Measurements from ENCODE around the gene PARK7.

The PARK7 gene

DNA sequence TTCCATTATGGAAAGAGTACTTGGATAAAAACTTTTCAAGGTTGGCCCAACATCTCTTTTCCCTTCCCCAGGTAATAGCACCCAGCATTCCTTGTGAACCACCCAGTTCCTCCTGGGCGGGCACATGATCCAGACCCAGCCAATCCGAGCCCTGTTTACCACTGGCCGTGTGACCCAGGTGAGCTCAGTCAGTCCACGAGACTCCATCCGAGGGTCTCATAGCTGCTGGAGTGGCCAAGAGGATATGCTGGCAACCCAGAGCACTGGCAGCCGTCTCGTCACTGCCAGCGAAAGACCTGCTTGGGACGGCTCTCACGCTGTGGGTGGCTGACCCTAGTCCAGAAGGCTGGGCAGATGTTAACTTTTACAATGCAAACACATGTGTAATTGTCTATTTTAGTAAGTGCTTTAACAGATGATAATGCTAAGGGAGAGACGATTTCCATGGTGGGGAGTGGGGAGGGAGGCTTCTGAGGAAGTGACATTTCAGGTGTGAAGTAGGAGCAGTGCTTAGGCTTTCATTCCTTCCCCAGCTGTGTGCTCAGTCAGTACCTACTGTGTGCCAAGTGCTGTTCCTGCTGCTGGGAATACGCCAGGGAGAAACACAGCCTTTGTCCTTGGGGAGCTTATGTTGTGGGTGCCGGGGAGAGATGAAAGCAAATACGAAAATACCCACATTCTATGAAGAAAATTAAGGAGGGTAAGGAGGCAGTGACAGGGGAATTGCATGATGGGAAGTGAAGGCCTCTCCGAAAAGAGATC, 24.5 kb downstream of the PARK7 start:
- Histone ChIP-seq H3K27ac (replicated peaks; ENCODE audit: low read length) (no peak overlapping the region), H3K23ac (ENCODE audit: low read depth, low read length, poor library complexity) (no peak overlapping the region), H3K79me1 (ENCODE audit: low read depth, low read length) (peaks cover 4% of the 10 kb centered on the region), H4K8ac (ENCODE audit: low read depth, low read length) (no peak overlapping the region), H2BK15ac (ENCODE audit: low read length) (no peak overlapping the region), H2AK5ac (ENCODE audit: low read depth, low read length) (no peak overlapping the region), H3K9me3 (replicated peaks in 1 of 2; ENCODE audit: control insufficient read depth in 2 of 2, insufficient read depth in 1 of 2, low read depth in 1 of 2, low read length in 2 of 2) (no peaks in the 10 kb centered on the region), H3K4me3 (ENCODE audit: low read length in 2 of 2) (no peak overlapping the region), H3K27me3 (ENCODE audit: control insufficient read depth in 3 of 3, insufficient read depth in 3 of 3, low read depth in 1 of 3, low read length in 3 of 3) (no peaks in the 10 kb centered on the region), H2BK12ac (ENCODE audit: low read length) (no peak overlapping the region), H2AFZ (ENCODE audit: low read length) (no peak overlapping the region), H3K4ac (ENCODE audit: low read length) (no peak overlapping the region), H3K14ac (ENCODE audit: low read length) (no peak overlapping the region), H3K18ac (ENCODE audit: low read length) (no peak overlapping the region), H3K36me3 (replicated peaks in 1 of 2; ENCODE audit: control insufficient read depth in 2 of 2, insufficient read depth in 2 of 2, low read length in 2 of 2) (peaks cover 30 to 68% of the 10 kb centered on the region in 2 donors), H3K9ac (ENCODE audit: low read depth, low read length, poor library complexity) (no peak overlapping the region), H4K91ac (ENCODE audit: low read depth, low read length, poor library complexity) (no peak overlapping the region), H3K4me2 (ENCODE audit: insufficient read depth, low read length, poor library complexity, severe bottlenecking) (no peak overlapping the region), H3K4me1 (ENCODE audit: control insufficient read depth in 2 of 2, insufficient read depth in 1 of 2, low read depth in 1 of 2, low read length in 2 of 2) (peaks cover 11% of the 10 kb centered on the region in 2 donors), H2BK5ac (ENCODE audit: low read length) (no peak overlapping the region), H2BK120ac (ENCODE audit: low read depth, low read length) (no peak overlapping the region)
- WGBS, 2 donors (ENCODE audit: extremely low coverage in 2 of 2, insufficient read length in 2 of 2, insufficient replicate concordance in 1 of 2) = no CpG with 5 or more reads among the region's 15 CpGs
- no peak for DNase-seq (ENCODE audit: low spot score)

DNA sequence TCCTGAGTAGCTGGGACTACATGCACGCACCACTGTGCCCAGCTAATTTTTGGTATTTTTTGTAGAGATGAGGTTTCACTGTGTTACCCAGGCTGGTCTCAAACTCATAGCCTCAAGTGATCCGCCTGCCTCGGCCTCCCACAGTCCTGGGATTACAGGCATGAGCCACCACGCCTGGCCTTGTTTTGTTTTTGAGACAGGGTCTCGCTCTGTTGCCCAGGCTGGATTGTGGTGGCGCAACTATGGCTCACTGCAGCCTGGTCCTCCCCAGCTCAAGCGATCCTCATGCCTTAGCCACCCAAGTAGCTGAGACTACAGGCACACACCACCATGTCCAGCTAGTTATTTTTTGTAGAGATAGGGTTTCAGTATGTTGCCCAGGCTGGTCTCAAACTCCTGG, 26.0 kb downstream of the PARK7 start:
- no peak overlapping the region for H3K18ac ChIP-seq (ENCODE audit: low read length)
- no peak overlapping the region for H2AFZ ChIP-seq (ENCODE audit: low read length)
- no peak overlapping the region for H2BK120ac ChIP-seq (ENCODE audit: low read depth, low read length)
- H3K9ac ChIP-seq (ENCODE audit: low read depth, low read length, poor library complexity) = no peak overlapping the region
- peaks cover 4% of the 10 kb centered on the region for H3K79me1 ChIP-seq (ENCODE audit: low read depth, low read length)
- DNase-seq (ENCODE audit: low spot score) = no peak
- no peak overlapping the region for H3K4ac ChIP-seq (ENCODE audit: low read length)
- no peak overlapping the region for H2BK12ac ChIP-seq (ENCODE audit: low read length)
- WGBS, 2 donors (ENCODE audit: extremely low coverage in 2 of 2, insufficient read length in 2 of 2, insufficient replicate concordance in 1 of 2) = no CpG with 5 or more reads among the region's 7 CpGs
- peaks cover 26 to 61% of the 10 kb centered on the region in 2 donors for H3K36me3 ChIP-seq (replicated peaks in 1 of 2; ENCODE audit: control insufficient read depth in 2 of 2, insufficient read depth in 2 of 2, low read length in 2 of 2)
- no peak overlapping the region for H4K91ac ChIP-seq (ENCODE audit: low read depth, low read length, poor library complexity)
- H2AK5ac ChIP-seq (ENCODE audit: low read depth, low read length) = no peak overlapping the region
- H3K27ac ChIP-seq (replicated peaks; ENCODE audit: low read length) = no peak overlapping the region
- H3K4me3 ChIP-seq (ENCODE audit: low read length in 2 of 2) = no peak overlapping the region
- no peak overlapping the region for H2BK15ac ChIP-seq (ENCODE audit: low read length)
- H4K8ac ChIP-seq (ENCODE audit: low read depth, low read length) = no peak overlapping the region
- H2BK5ac ChIP-seq (ENCODE audit: low read length) = no peak overlapping the region
- H3K14ac ChIP-seq (ENCODE audit: low read length) = no peak overlapping the region
- no peaks in the 10 kb centered on the region for H3K9me3 ChIP-seq (replicated peaks in 1 of 2; ENCODE audit: control insufficient read depth in 2 of 2, insufficient read depth in 1 of 2, low read depth in 1 of 2, low read length in 2 of 2)
- no peak overlapping the region for H3K23ac ChIP-seq (ENCODE audit: low read depth, low read length, poor library complexity)
- no peaks in the 10 kb centered on the region for H3K27me3 ChIP-seq (ENCODE audit: control insufficient read depth in 3 of 3, insufficient read depth in 3 of 3, low read depth in 1 of 3, low read length in 3 of 3)
- H3K4me1 ChIP-seq (ENCODE audit: control insufficient read depth in 2 of 2, insufficient read depth in 1 of 2, low read depth in 1 of 2, low read length in 2 of 2) = peaks cover 9 to 11% of the 10 kb centered on the region in 2 donors
- H3K4me2 ChIP-seq (ENCODE audit: insufficient read depth, low read length, poor library complexity, severe bottlenecking) = no peak overlapping the region

GRCh38 chr1:7988576-7988975, 27.1 kb downstream of the PARK7 start:
- no peak for DNase-seq (ENCODE audit: low spot score)
- Histone ChIP-seq H4K8ac (ENCODE audit: low read depth, low read length) (no peak overlapping the region), H3K4ac (ENCODE audit: low read length) (no peak overlapping the region), H3K4me2 (ENCODE audit: insufficient read depth, low read length, poor library complexity, severe bottlenecking) (no peak overlapping the region), H2BK120ac (ENCODE audit: low read depth, low read length) (no peak overlapping the region), H2AFZ (ENCODE audit: low read length) (no peak overlapping the region), H4K91ac (ENCODE audit: low read depth, low read length, poor library complexity) (no peak overlapping the region), H3K4me3 (ENCODE audit: low read length in 2 of 2) (no peak overlapping the region), H3K36me3 (replicated peaks in 1 of 2; ENCODE audit: control insufficient read depth in 2 of 2, insufficient read depth in 2 of 2, low read length in 2 of 2) (peaks cover 21 to 51% of the 10 kb centered on the region in 2 donors), H3K9me3 (replicated peaks in 1 of 2; ENCODE audit: control insufficient read depth in 2 of 2, insufficient read depth in 1 of 2, low read depth in 1 of 2, low read length in 2 of 2) (no peaks in the 10 kb centered on the region), H2BK15ac (ENCODE audit: low read length) (no peak overlapping the region), H3K23ac (ENCODE audit: low read depth, low read length, poor library complexity) (no peak overlapping the region), H3K14ac (ENCODE audit: low read length) (no peak overlapping the region), H2AK5ac (ENCODE audit: low read depth, low read length) (no peak overlapping the region), H2BK12ac (ENCODE audit: low read length) (no peak overlapping the region), H3K27me3 (ENCODE audit: control insufficient read depth in 3 of 3, insufficient read depth in 3 of 3, low read depth in 1 of 3, low read length in 3 of 3) (no peaks in the 10 kb centered on the region), H3K27ac (replicated peaks; ENCODE audit: low read length) (no peak overlapping the region), H3K79me1 (ENCODE audit: low read depth, low read length) (no peaks in the 10 kb centered on the region), H3K18ac (ENCODE audit: low read length) (no peak overlapping the region), H3K4me1 (ENCODE audit: control insufficient read depth in 2 of 2, insufficient read depth in 1 of 2, low read depth in 1 of 2, low read length in 2 of 2) (peaks cover 9 to 11% of the 10 kb centered on the region in 2 donors), H2BK5ac (ENCODE audit: low read length) (no peak overlapping the region), H3K9ac (ENCODE audit: low read depth, low read length, poor library complexity) (no peak overlapping the region)
- WGBS, 2 donors (ENCODE audit: extremely low coverage in 2 of 2, insufficient read length in 2 of 2, insufficient replicate concordance in 1 of 2) = no CpG with 5 or more reads among the region's 1 CpG

DNA sequence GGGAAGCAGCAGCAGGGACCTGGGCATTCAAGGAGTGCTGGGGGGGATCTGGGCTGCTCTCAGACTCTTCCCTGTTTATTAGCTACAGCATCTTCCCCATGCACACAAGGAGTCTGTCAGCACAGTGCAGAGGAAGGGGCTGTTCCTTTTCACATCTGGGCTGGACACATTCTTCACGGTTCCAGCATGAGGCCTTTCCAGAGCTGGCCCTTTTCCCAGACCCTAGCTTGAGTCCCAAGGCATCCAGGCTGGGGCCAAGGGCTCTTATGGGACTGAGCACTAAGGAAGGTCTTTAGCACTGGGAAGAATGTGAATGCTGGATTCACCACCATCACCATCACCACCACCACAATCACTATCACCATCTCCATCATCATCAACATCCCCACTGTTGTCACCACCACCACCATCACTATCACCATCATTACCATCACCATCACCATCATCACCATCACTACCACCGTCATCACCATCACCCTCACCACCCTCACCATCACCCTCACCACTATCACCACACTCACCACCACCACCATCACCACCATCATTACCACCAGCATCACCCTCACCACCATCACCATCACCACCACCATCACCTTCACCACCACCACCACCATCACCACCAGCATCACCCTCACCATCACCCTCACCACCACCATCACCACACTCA, 28.4 kb downstream of the PARK7 start:
- Histone ChIP-seq H2AFZ (ENCODE audit: low read length) (no peak overlapping the region), H3K27ac (replicated peaks; ENCODE audit: low read length) (no peak overlapping the region), H3K9ac (ENCODE audit: low read depth, low read length, poor library complexity) (no peak overlapping the region), H3K4ac (ENCODE audit: low read length) (no peak overlapping the region), H3K23ac (ENCODE audit: low read depth, low read length, poor library complexity) (peak overlapping the region; percentile 68), H3K36me3 (replicated peaks in 1 of 2; ENCODE audit: control insufficient read depth in 2 of 2, insufficient read depth in 2 of 2, low read length in 2 of 2) (peaks cover 17 to 39% of the 10 kb centered on the region in 2 donors), H3K27me3 (ENCODE audit: control insufficient read depth in 3 of 3, insufficient read depth in 3 of 3, low read depth in 1 of 3, low read length in 3 of 3) (no peaks in the 10 kb centered on the region), H2BK12ac (ENCODE audit: low read length) (no peak overlapping the region), H2BK5ac (ENCODE audit: low read length) (no peak overlapping the region), H4K8ac (ENCODE audit: low read depth, low read length) (no peak overlapping the region), H2BK120ac (ENCODE audit: low read depth, low read length) (no peak overlapping the region), H4K91ac (ENCODE audit: low read depth, low read length, poor library complexity) (no peak overlapping the region), H3K18ac (ENCODE audit: low read length) (no peak overlapping the region), H3K79me1 (ENCODE audit: low read depth, low read length) (no peaks in the 10 kb centered on the region), H2BK15ac (ENCODE audit: low read length) (no peak overlapping the region), H2AK5ac (ENCODE audit: low read depth, low read length) (no peak overlapping the region), H3K4me2 (ENCODE audit: insufficient read depth, low read length, poor library complexity, severe bottlenecking) (no peak overlapping the region), H3K9me3 (replicated peaks in 1 of 2; ENCODE audit: control insufficient read depth in 2 of 2, insufficient read depth in 1 of 2, low read depth in 1 of 2, low read length in 2 of 2) (no peaks in the 10 kb centered on the region), H3K14ac (ENCODE audit: low read length) (no peak overlapping the region), H3K4me3 (ENCODE audit: low read length in 2 of 2) (peak overlapping the region in 1 of 2 donors; percentile 63), H3K4me1 (ENCODE audit: control insufficient read depth in 2 of 2, insufficient read depth in 1 of 2, low read depth in 1 of 2, low read length in 2 of 2) (peaks cover 0 to 3% of the 10 kb centered on the region in 2 donors)
- no peak for DNase-seq (ENCODE audit: low spot score)
- WGBS, 2 donors (ENCODE audit: extremely low coverage in 2 of 2, insufficient read length in 2 of 2, insufficient replicate concordance in 1 of 2) = 100% methylated on average over 1 of the region's 2 CpGs; no CpG with 5 or more reads in 1 of the 2 donors
